Measurements from ENCODE around the gene ZNF195. TPM values are rescaled to one million over a fixed set of nuclear protein-coding genes. Genes with fewer than 3 reads are reported as not detected.

ZNF195 gene
- total RNA-seq, 1 donor from 2014 or later: 72.2 TPM

DNA sequence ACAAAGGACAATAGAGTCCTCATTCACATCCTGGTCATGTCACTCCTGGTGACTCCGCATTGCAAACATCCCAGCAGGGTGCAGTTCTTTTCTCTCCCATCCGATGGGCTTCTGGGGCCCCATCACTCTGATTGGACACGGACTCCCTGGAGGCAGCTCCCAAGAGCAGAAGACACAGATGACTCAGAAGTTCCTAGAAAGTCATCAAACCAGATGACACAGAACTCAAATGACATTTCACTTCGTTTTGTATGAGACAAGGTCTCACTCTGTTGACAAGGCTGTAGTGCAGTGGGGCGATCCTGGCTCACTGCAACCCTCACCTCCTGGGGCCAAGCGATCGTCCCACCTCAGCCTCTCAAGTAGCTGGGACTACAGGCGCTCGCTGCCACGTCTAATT, 33.2 kb downstream of the ZNF195 start:
- Histone ChIP-seq H3K79me2 (ENCODE audit: low read depth) (no peaks in the 10 kb centered on the region), H3K4me1 (no peaks in the 10 kb centered on the region), H3K27ac (no peak overlapping the region), H3K36me3 (no peaks in the 10 kb centered on the region), H3K4me2 (no peak overlapping the region), H2AFZ (replicated peaks) (no peak overlapping the region), H3K4me3 (no peak overlapping the region), H3F3A (ENCODE audit: low read depth) (no peaks in the 10 kb centered on the region), H3K27me3 (no peaks in the 10 kb centered on the region), H3K9ac (no peak overlapping the region), H4K20me1 (ENCODE audit: low read depth) (no peaks in the 10 kb centered on the region), H3K9me3 (ENCODE audit: low read depth) (no peaks in the 10 kb centered on the region)
- TF ChIP-seq CTCF (IDR thresholded peaks at IDR 0.05): no peak
- no peak for TF ChIP-seq EZH2 (IDR thresholded peaks at IDR 0.05)
- no peak for TF ChIP-seq EZH2phosphoT487 (IDR thresholded peaks at IDR 0.05)
- Mint-ChIP-seq H3K9me3 (peaks cover 37% of the 10 kb centered on the region), H3K27ac (no peak overlapping the region), H3K4me3 (no peak overlapping the region), H3K27me3 (ENCODE audit: insufficient read depth, low read depth) (peaks cover 10% of the 10 kb centered on the region), H3K36me3 (peaks cover 19% of the 10 kb centered on the region), H3K4me1 (no peaks in the 10 kb centered on the region)
- no peak for DNase-seq (ENCODE audit: low spot score)

- H3K27me3 Mint-ChIP-seq (ENCODE audit: insufficient read depth, low read depth): peaks cover 11% of the 10 kb centered on the region
- no peak overlapping the region for H3K4me3 Mint-ChIP-seq
- H3K4me3 ChIP-seq: no peak overlapping the region
- no peak for DNase-seq (ENCODE audit: low spot score)
- no peak overlapping the region for H3K9ac ChIP-seq
- H3K36me3 Mint-ChIP-seq: peaks cover 16% of the 10 kb centered on the region
- no peaks in the 10 kb centered on the region for H3K79me2 ChIP-seq (ENCODE audit: low read depth)
- no peak for TF ChIP-seq EZH2 (IDR thresholded peaks at IDR 0.05)
- TF ChIP-seq EZH2phosphoT487 (IDR thresholded peaks at IDR 0.05): no peak
- no peak for TF ChIP-seq CTCF (IDR thresholded peaks at IDR 0.05)
- H3K27ac Mint-ChIP-seq: no peak overlapping the region
- no peak overlapping the region for H2AFZ ChIP-seq (replicated peaks)
- H3F3A ChIP-seq (ENCODE audit: low read depth): no peaks in the 10 kb centered on the region
- no peak overlapping the region for H3K4me2 ChIP-seq
- H3K9me3 ChIP-seq (ENCODE audit: low read depth): no peaks in the 10 kb centered on the region
- peaks cover 39% of the 10 kb centered on the region for H3K9me3 Mint-ChIP-seq
- no peaks in the 10 kb centered on the region for H3K4me1 ChIP-seq
- H4K20me1 ChIP-seq (ENCODE audit: low read depth): no peaks in the 10 kb centered on the region
- no peak overlapping the region for H3K27ac ChIP-seq
- no peaks in the 10 kb centered on the region for H3K36me3 ChIP-seq
- no peaks in the 10 kb centered on the region for H3K4me1 Mint-ChIP-seq
- no peaks in the 10 kb centered on the region for H3K27me3 ChIP-seq
These were observed 34.4 kb downstream of the ZNF195 start for GRCh38 chr11:3344327-3345174.

GRCh38 chr11:3342709-3343108, 36.2 kb downstream of the ZNF195 start:
- no peak for DNase-seq (ENCODE audit: low spot score)
- H3K4me1 Mint-ChIP-seq: no peaks in the 10 kb centered on the region

More at GRCh38 chr11:3342709-3343108, 36.2 kb downstream of the ZNF195 start:
- no peaks in the 10 kb centered on the region for H3K4me1 ChIP-seq
- Mint-ChIP-seq H3K27me3 (ENCODE audit: insufficient read depth, low read depth) (peaks cover 6% of the 10 kb centered on the region), H3K36me3 (peaks cover 16% of the 10 kb centered on the region), H3K27ac (no peak overlapping the region), H3K4me3 (no peak overlapping the region), H3K9me3 (peaks cover 41% of the 10 kb centered on the region)
- no peaks in the 10 kb centered on the region for H3K27me3 ChIP-seq
- H3K36me3 ChIP-seq: no peaks in the 10 kb centered on the region
- no peaks in the 10 kb centered on the region for H4K20me1 ChIP-seq (ENCODE audit: low read depth)
- TF ChIP-seq EZH2phosphoT487 (IDR thresholded peaks at IDR 0.05) (no peak), CTCF (IDR thresholded peaks at IDR 0.05) (no peak), EZH2 (IDR thresholded peaks at IDR 0.05) (no peak)
- H3K4me2 ChIP-seq: no peak overlapping the region
- no peak overlapping the region for H3K4me3 ChIP-seq
- H3F3A ChIP-seq (ENCODE audit: low read depth): no peaks in the 10 kb centered on the region
- no peaks in the 10 kb centered on the region for H3K9me3 ChIP-seq (ENCODE audit: low read depth)
- H3K9ac ChIP-seq: no peak overlapping the region
- H2AFZ ChIP-seq (replicated peaks): no peak overlapping the region
- no peaks in the 10 kb centered on the region for H3K79me2 ChIP-seq (ENCODE audit: low read depth)
- no peak overlapping the region for H3K27ac ChIP-seq

Data from neural progenitor cell (in vitro differentiated cells).